ENCODE measurements around the gene SLC31A1.

Gene SLC31A1

GRCh38 chr9:113298924-113299770 is 77.8 kb downstream of the SLC31A1 start:
- DNase-seq (ENCODE audit: low read depth), result no peak
- no peak overlapping the region for H3K4me3 ChIP-seq (ENCODE audit: low read depth, low read length)
- TF ChIP-seq CTCF (IDR thresholded peaks at IDR 0.05; ENCODE audit: control insufficient read depth, extremely low read depth, insufficient read depth), result no peak

- H3K4me3 ChIP-seq (ENCODE audit: low read depth, low read length), result no peak overlapping the region
- peak; percentile 22 for DNase-seq (ENCODE audit: low read depth)
- no peak for TF ChIP-seq CTCF (IDR thresholded peaks at IDR 0.05; ENCODE audit: control insufficient read depth, extremely low read depth, insufficient read depth)
Observed at GRCh38 chr9:113299800-113300292, 78.5 kb downstream of the SLC31A1 start.

- no peak for DNase-seq (ENCODE audit: low read depth)
- TF ChIP-seq CTCF (IDR thresholded peaks at IDR 0.05; ENCODE audit: control insufficient read depth, extremely low read depth, insufficient read depth), result no peak
- H3K4me3 ChIP-seq (ENCODE audit: low read depth, low read length), result no peak overlapping the region
Observed at GRCh38 chr9:113301548-113301947, 80.2 kb downstream of the SLC31A1 start.

- no peak for TF ChIP-seq CTCF (IDR thresholded peaks at IDR 0.05; ENCODE audit: control insufficient read depth, extremely low read depth, insufficient read depth)
- no peak within 1 kb of the TSS for H3K4me3 ChIP-seq (ENCODE audit: low read depth, low read length)
- no peak for DNase-seq (ENCODE audit: low read depth)
Observed at GRCh38 chr9:113302792-113303418, 81.6 kb downstream of the SLC31A1 start, which contains the start of gene RNF183. RNF183 (minus strand) TSS chr9:113303376; CDS start chr9:113298184, 5,192 bp downstream.

DNA sequence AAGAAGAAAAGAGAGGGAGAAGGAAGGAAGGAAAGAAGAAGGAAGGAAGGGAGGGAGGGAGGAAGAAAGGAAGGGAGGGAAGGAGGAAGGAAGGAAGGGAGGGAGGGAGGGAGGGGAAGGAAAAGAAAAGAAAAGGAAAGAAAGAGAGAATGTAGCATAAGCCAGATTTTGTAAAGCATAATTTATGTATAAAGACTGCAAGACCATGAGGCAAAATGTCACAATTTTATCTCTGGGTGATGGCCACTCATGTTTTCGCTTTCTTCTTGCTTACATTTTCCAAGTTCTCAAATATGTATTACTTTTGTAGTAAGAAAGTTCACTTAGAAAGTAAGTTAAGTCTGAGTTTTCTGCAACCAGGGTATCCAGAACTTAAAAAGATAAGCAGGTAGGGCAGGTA is 85.2 kb downstream of the SLC31A1 start:
- H3K4me3 ChIP-seq (ENCODE audit: low read depth, low read length), result no peak overlapping the region
- DNase-seq (ENCODE audit: low read depth), result no peak
- TF ChIP-seq CTCF (IDR thresholded peaks at IDR 0.05; ENCODE audit: control insufficient read depth, extremely low read depth, insufficient read depth), result no peak

- no peak for TF ChIP-seq CTCF (IDR thresholded peaks at IDR 0.05; ENCODE audit: control insufficient read depth, extremely low read depth, insufficient read depth)
- no peak for DNase-seq (ENCODE audit: low read depth)
- no peak overlapping the region for H3K4me3 ChIP-seq (ENCODE audit: low read depth, low read length)
Observed at GRCh38 chr9:113307396-113307975, 86.1 kb downstream of the SLC31A1 start.
